ENCODE results near the gene GALNTL6. TPM values are rescaled to one million over a fixed set of nuclear protein-coding genes. Genes with fewer than 3 reads are reported as not detected.

The GALNTL6 gene
- total RNA-seq, 1 donor from 2014 or later = not detected

- DNase-seq (ENCODE audit: low read depth) = no peak
- FAIRE-seq = no peak
- Histone ChIP-seq H3K27me3 (ENCODE audit: control insufficient read depth, insufficient read depth, low read length) (no peaks in the 10 kb centered on the region), H3K4me3 (ENCODE audit: low read depth, low read length) (no peak overlapping the region), H3K36me3 (ENCODE audit: control insufficient read depth, insufficient read depth, low read length) (no peaks in the 10 kb centered on the region)
- TF ChIP-seq, protein P1, sequence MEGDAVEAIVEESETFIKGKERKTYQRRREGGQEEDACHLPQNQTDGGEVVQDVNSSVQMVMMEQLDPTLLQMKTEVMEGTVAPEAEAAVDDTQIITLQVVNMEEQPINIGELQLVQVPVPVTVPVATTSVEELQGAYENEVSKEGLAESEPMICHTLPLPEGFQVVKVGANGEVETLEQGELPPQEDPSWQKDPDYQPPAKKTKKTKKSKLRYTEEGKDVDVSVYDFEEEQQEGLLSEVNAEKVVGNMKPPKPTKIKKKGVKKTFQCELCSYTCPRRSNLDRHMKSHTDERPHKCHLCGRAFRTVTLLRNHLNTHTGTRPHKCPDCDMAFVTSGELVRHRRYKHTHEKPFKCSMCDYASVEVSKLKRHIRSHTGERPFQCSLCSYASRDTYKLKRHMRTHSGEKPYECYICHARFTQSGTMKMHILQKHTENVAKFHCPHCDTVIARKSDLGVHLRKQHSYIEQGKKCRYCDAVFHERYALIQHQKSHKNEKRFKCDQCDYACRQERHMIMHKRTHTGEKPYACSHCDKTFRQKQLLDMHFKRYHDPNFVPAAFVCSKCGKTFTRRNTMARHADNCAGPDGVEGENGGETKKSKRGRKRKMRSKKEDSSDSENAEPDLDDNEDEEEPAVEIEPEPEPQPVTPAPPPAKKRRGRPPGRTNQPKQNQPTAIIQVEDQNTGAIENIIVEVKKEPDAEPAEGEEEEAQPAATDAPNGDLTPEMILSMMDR (IDR thresholded peaks at IDR 0.05; ENCODE audit: insufficient read depth, low read length, severe bottlenecking) = no peak
Observed at GRCh38 chr4:172776203-172776861, 963.1 kb downstream of the GALNTL6 start.

- TF ChIP-seq, protein P1 (IDR thresholded peaks at IDR 0.05; ENCODE audit: insufficient read depth, low read length, severe bottlenecking) = no peak
Observed at GRCh38 chr4:172777729-172778431, 964.7 kb downstream of the GALNTL6 start.

DNA sequence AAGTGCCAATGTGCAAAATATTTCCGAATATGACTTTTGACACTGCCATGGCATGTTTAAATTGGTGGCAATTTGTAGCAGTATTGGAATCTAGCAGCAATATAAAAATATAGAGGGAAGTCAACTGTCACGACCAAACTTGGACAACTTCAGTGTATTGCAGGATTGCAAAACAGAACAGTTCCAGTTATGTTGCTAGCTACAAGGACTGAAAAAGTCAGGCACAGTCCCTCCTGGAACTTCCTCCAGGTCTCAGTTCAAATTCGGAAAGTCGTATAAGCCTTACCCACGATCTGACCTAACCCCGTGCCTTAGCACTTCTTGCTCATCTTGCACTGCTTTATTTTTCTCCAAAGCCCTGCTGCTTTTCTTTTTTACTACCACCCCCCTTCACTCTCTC lies 965.4 kb downstream of the GALNTL6 start:
- H3K27me3 ChIP-seq (ENCODE audit: control insufficient read depth, insufficient read depth, low read length) = no peaks in the 10 kb centered on the region
- H3K36me3 ChIP-seq (ENCODE audit: control insufficient read depth, insufficient read depth, low read length) = no peaks in the 10 kb centered on the region
- TF ChIP-seq, protein P1 (IDR thresholded peaks at IDR 0.05; ENCODE audit: insufficient read depth, low read length, severe bottlenecking) = no peak
- FAIRE-seq (no peak), DNase-seq (ENCODE audit: low read depth) (no peak)
- no peak overlapping the region for H3K4me3 ChIP-seq (ENCODE audit: low read depth, low read length)

More at GRCh38 chr4:172777729-172778431, 964.7 kb downstream of the GALNTL6 start:
- Histone ChIP-seq H3K4me3 (ENCODE audit: low read depth, low read length) (no peak overlapping the region), H3K27me3 (ENCODE audit: control insufficient read depth, insufficient read depth, low read length) (no peaks in the 10 kb centered on the region), H3K36me3 (ENCODE audit: control insufficient read depth, insufficient read depth, low read length) (no peaks in the 10 kb centered on the region)
- DNase-seq (ENCODE audit: low read depth) = no peak
- no peak for FAIRE-seq

DNA sequence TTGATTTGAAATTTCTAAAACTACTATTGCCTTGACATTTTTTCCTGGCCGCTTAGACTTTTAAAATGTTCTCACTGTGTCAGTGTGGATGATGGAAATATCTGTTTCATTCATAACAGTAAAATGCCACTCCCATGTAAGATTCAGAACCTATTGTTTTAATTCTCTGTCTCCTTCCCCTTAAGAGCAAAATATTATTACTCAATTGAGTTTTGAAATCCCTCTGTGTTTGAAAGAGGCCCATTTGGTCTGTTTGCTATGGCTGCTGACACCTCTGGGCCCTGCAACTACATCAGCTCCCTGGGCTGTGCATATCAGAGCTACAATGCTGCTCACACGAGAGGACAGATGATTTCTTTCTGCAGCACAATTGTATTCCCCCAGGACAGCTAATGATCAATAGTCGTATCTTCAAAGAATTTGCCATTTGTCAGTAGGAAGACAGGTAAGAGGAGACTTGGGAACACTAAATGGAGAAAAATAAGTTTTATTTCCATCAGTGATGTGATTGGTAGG lies 967.4 kb downstream of the GALNTL6 start:
- TF ChIP-seq, protein P1 (IDR thresholded peaks at IDR 0.05; ENCODE audit: insufficient read depth, low read length, severe bottlenecking) = no peak
- no peak for FAIRE-seq
- no peak overlapping the region for H3K4me3 ChIP-seq (ENCODE audit: low read depth, low read length)
- DNase-seq (ENCODE audit: low read depth) = no peak
- H3K36me3 ChIP-seq (ENCODE audit: control insufficient read depth, insufficient read depth, low read length) = no peaks in the 10 kb centered on the region
- no peaks in the 10 kb centered on the region for H3K27me3 ChIP-seq (ENCODE audit: control insufficient read depth, insufficient read depth, low read length)

- Histone ChIP-seq H3K27me3 (ENCODE audit: control insufficient read depth, insufficient read depth, low read length) (no peaks in the 10 kb centered on the region), H3K4me3 (ENCODE audit: low read depth, low read length) (no peak overlapping the region), H3K36me3 (ENCODE audit: control insufficient read depth, insufficient read depth, low read length) (no peaks in the 10 kb centered on the region)
- FAIRE-seq (no peak), DNase-seq (ENCODE audit: low read depth) (peak; percentile 33)
- TF ChIP-seq, protein P1 (IDR thresholded peaks at IDR 0.05; ENCODE audit: insufficient read depth, low read length, severe bottlenecking) = no peak
Observed at GRCh38 chr4:172785613-172786012, 972.4 kb downstream of the GALNTL6 start.
